Sigmoid colon (tissue), 7 donors: ENCODE data around the gene GPC3. TPM values are rescaled to one million over a fixed set of nuclear protein-coding genes. Genes with fewer than 3 reads are reported as not detected.

Experiments
- DNase-seq: peaks from one replicate; pipeline ENCODE4 v3.0.0-alpha.2; 2019
- H3K27ac ChIP-seq, 4 donors: fragments of 200-600 bp; sonication (generic); one replicate each; pipeline ENCODE4 v1.5.1; 2016 to 2019; ENCODE audit warnings: mild to moderate bottlenecking in 1 of 4
- H3K27me3 ChIP-seq, 3 donors: fragments of 200-600 bp; sonication (generic); one replicate each; pipeline ENCODE4 v1.5.1; 2019; ENCODE audit warnings: mild to moderate bottlenecking in 1 of 3
- H3K36me3 ChIP-seq, 4 donors: fragments of 200-600 bp; sonication (generic); one replicate each; pipeline ENCODE4 v1.5.1; 2016 to 2019
- H3K4me1 ChIP-seq, 4 donors: fragments of 200-600 bp; sonication (generic); one replicate each; pipeline ENCODE4 v1.5.1; 2017 to 2019
- H3K4me3 ChIP-seq, 4 donors: fragments of 200-600 bp; sonication (generic); one replicate each; pipeline ENCODE4 v1.5.1; 2017 to 2019; ENCODE audit warnings: mild to moderate bottlenecking in 2 of 4, moderate library complexity in 1 of 4
- H3K9me3 ChIP-seq, 4 donors: fragments of 200-600 bp in 3 of 4; sonication (generic) in 3 of 4; one replicate each; pipeline versions ENCODE4 v1.5.1 to v1.6.1; 2013 to 2019
- EP300 ChIP-seq, 4 donors: sonication (generic); formaldehyde crosslinking; IDR thresholded peaks; one replicate each; pipeline ENCODE4 v1.6.1; 2017; ENCODE audit warnings: antibody characterized with exemption in 4 of 4
- POLR2A ChIP-seq, 2 donors: fragments of 450-650 bp; IDR thresholded peaks; one replicate each; pipeline ENCODE4 v1.6.1; 2016; ENCODE audit warnings: antibody characterized with exemption in 2 of 2, mild to moderate bottlenecking in 2 of 2, moderate library complexity in 2 of 2
- POLR2AphosphoS5 ChIP-seq, 4 donors: sonication (generic); formaldehyde crosslinking; IDR thresholded peaks; one replicate each; pipeline ENCODE4 v1.6.1; 2017; ENCODE audit warnings: antibody characterized with exemption in 4 of 4
- WGBS, 2 donors: extraction: QIAGEN DNeasy Blood & Tissue Kit; methylation state at CpG; one replicate each; pipeline ENCODE4 v1.1.7; 2013; 5-methylcytosine and 5-hydroxymethylcytosine counted together
- intact Hi-C: fragments of 100-400 bp; cut with DNase I; formaldehyde crosslinking; loops from one replicate; pipeline ENCODE4 v1.15.1; 2023
- polyA plus RNA-seq, 3 donors: library from polyadenylated mRNA; stranded (reverse); fragments of 200-250 nt; gene quantifications; one replicate each; pipeline ENCODE4 v1.2.3, GENCODE V29; 2013
- total RNA-seq, 4 donors: library from RNA; depleted of rRNA; stranded (reverse); fragments of >200 nt; gene quantifications; one replicate each; pipeline ENCODE4 v1.1.0, GENCODE V29; 2016
- TF ChIP-seq, protein P1 (sequence below), 4 experiments: fragments of 450-650 bp in 3 of 4; fragments of 200-600 bp in 1 of 4; IDR thresholded peaks; one replicate each; pipeline ENCODE4 v1.5.1; 2016 to 2019; ENCODE audit warnings: antibody characterized with exemption in 4 of 4, mild to moderate bottlenecking in 3 of 4, moderate library complexity in 2 of 4
- donor health status: healthy with polysubstance abuse.
- donor health status: Bipolar disorder and iron deficiency.
- donor health status: healthy.

Gene GPC3
- total and polyA plus RNA-seq, 7 donors: 0.46 to 31.4 (median 2.7) TPM

DNA sequence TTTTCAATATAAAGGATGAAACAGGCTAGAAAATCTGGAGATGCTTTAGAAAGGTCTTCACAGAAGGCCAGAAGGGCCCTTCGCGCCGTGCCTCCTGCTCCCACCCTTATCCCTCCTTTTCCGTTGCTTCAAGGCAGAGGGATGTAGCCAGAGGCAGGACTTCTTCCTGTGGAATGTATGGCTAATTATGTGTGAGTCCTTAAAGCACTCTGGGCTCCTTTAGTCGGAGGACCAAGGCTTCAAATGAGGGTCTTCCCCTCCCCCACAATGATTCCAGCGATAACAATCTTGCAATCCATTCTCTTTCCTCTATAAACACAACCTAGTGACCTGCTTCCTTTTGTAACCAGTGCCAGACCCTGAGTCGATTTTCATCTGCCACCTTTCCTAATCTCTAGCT is 103.5 kb downstream of the GPC3 start:
- intact Hi-C loops: no loop called here
- TF ChIP-seq, protein P1, sequence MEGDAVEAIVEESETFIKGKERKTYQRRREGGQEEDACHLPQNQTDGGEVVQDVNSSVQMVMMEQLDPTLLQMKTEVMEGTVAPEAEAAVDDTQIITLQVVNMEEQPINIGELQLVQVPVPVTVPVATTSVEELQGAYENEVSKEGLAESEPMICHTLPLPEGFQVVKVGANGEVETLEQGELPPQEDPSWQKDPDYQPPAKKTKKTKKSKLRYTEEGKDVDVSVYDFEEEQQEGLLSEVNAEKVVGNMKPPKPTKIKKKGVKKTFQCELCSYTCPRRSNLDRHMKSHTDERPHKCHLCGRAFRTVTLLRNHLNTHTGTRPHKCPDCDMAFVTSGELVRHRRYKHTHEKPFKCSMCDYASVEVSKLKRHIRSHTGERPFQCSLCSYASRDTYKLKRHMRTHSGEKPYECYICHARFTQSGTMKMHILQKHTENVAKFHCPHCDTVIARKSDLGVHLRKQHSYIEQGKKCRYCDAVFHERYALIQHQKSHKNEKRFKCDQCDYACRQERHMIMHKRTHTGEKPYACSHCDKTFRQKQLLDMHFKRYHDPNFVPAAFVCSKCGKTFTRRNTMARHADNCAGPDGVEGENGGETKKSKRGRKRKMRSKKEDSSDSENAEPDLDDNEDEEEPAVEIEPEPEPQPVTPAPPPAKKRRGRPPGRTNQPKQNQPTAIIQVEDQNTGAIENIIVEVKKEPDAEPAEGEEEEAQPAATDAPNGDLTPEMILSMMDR (IDR thresholded peaks at IDR 0.05): no peak
- no peak for TF ChIP-seq EP300 (IDR thresholded peaks at IDR 0.05)
- TF ChIP-seq POLR2AphosphoS5 (IDR thresholded peaks at IDR 0.05): no peak
- TF ChIP-seq POLR2A (IDR thresholded peaks at IDR 0.05): no peak

DNA sequence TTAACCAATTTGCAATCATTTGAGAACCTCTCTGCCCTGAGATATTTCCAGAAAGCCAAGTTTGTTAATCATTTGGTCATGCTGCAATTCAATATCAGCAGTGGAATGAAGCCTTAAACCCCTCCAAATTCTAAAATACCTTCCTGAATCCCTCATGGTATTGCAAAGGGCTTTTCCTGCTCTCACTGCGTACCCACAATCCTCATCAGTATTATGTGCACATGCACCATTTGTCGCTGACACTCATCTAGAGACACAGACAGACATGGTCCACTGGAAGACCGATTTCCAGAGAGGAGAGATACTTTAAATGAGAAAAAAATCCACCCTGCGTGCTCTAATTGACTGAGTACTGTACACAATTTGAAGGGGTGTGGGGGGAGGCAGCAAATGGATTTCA is 104.4 kb downstream of the GPC3 start:
- intact Hi-C loops: no loop called here
- H3K4me1 ChIP-seq: no peaks in the 10 kb centered on the region
- WGBS, 2 donors: 93 to 95% methylated on average over 4 of the region's 4 CpGs

More for the DNA sequence above, 103.5 kb downstream of the GPC3 start:
- Histone ChIP-seq H3K4me1 (no peaks in the 10 kb centered on the region), H3K27me3 (no peaks in the 10 kb centered on the region), H3K36me3 (no peaks in the 10 kb centered on the region), H3K9me3 (no peaks in the 10 kb centered on the region), H3K4me3 (no peak overlapping the region), H3K27ac (no peak overlapping the region)
- 81 to 85% methylated on average over 7 of the region's 7 CpGs for WGBS, 2 donors
- DNase-seq: no peak

DNA sequence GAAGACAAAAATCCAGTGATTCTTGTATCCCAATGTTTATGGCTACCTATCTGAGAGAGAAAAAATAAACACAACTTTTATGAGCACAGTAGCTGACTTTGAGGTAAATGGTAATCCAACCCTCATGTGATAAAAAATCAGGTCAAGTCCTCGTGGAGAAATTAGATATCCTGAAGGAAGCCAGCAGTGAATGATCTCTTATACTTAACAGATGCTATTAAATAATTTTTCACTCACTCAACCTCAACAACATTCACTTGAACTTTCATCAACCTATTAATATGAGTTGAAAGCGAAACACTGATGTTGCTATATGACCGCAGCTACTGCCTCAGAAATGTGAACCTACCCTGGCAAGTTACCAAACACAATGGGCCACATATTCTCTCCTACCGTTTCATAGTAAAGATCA is 105.4 kb downstream of the GPC3 start:
- H3K4me1 ChIP-seq: no peaks in the 10 kb centered on the region
- H3K9me3 ChIP-seq: no peaks in the 10 kb centered on the region
- H3K27me3 ChIP-seq: no peaks in the 10 kb centered on the region
- H3K4me3 ChIP-seq: no peak overlapping the region
- H3K27ac ChIP-seq: no peak overlapping the region
- DNase-seq: no peak
- TF ChIP-seq POLR2AphosphoS5 (IDR thresholded peaks at IDR 0.05): no peak
- TF ChIP-seq, protein P1 (IDR thresholded peaks at IDR 0.05): no peak
- TF ChIP-seq EP300 (IDR thresholded peaks at IDR 0.05): no peak
- TF ChIP-seq POLR2A (IDR thresholded peaks at IDR 0.05): no peak
- H3K36me3 ChIP-seq: no peaks in the 10 kb centered on the region
- intact Hi-C loops: no loop called here
- 16 to 53% methylated on average over 4 of the region's 4 CpGs for WGBS, 2 donors

More for the DNA sequence above, 104.4 kb downstream of the GPC3 start:
- H3K9me3 ChIP-seq: no peaks in the 10 kb centered on the region
- H3K4me3 ChIP-seq: no peak overlapping the region
- no peak overlapping the region for H3K27ac ChIP-seq
- no peaks in the 10 kb centered on the region for H3K27me3 ChIP-seq
- no peaks in the 10 kb centered on the region for H3K36me3 ChIP-seq
- TF ChIP-seq EP300 (IDR thresholded peaks at IDR 0.05) (no peak), POLR2A (IDR thresholded peaks at IDR 0.05) (no peak), POLR2AphosphoS5 (IDR thresholded peaks at IDR 0.05) (no peak)
- TF ChIP-seq, protein P1 (IDR thresholded peaks at IDR 0.05): no peak
- DNase-seq: no peak

DNA sequence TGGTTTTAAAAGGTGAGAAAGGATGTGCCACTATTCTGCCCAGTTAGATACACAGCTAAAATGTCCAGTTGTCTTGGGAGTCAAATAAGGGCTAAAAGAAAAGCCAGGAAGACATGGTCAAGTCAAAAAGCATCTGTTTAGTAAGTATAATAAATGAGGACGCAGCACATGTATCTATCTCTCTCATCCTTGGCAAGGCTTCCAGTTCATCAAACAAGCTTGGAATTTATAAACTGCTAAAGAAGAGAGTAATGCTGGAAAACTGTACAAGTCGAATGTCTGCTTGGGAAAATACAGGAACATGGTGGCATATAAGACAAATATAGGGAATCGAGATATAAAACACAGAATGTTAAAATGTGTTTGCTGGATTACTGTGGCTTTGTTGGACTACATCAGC is 106.7 kb downstream of the GPC3 start:
- Histone ChIP-seq H3K4me3 (no peak overlapping the region), H3K4me1 (no peaks in the 10 kb centered on the region), H3K27ac (no peak overlapping the region), H3K27me3 (no peaks in the 10 kb centered on the region), H3K36me3 (no peaks in the 10 kb centered on the region), H3K9me3 (no peaks in the 10 kb centered on the region)
- TF ChIP-seq, protein P1 (IDR thresholded peaks at IDR 0.05): no peak
- TF ChIP-seq POLR2A (IDR thresholded peaks at IDR 0.05): no peak
- no peak for DNase-seq
- intact Hi-C loops: no loop called here
- WGBS, 2 donors: 84 to 89% methylated on average over 3 of the region's 3 CpGs

DNA sequence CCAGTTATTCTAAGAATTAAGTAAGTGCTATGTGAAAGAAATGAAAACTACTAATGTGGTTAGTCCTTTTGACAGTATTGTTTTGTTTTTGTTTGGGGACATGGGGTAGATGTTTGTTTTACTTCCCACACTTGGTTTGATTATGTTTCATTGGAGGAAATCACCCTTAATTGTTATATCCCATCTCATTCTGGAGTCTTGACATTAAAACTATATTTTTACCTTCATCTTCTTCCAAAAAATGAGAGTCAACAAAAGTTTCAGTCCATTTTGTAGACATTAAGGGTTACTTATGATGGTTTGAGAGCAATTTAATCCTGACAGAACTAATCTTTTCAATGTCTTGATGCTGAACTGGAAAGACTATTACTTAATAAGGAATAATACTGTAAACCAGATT is 108.7 kb downstream of the GPC3 start:
- Histone ChIP-seq H3K4me1 (no peaks in the 10 kb centered on the region), H3K27me3 (no peaks in the 10 kb centered on the region), H3K36me3 (no peaks in the 10 kb centered on the region), H3K9me3 (no peaks in the 10 kb centered on the region), H3K27ac (no peak overlapping the region), H3K4me3 (no peak overlapping the region)
- intact Hi-C loops: no loop called here
- no peak for TF ChIP-seq POLR2AphosphoS5 (IDR thresholded peaks at IDR 0.05)
- TF ChIP-seq, protein P1 (IDR thresholded peaks at IDR 0.05): no peak
- TF ChIP-seq POLR2A (IDR thresholded peaks at IDR 0.05): no peak
- no peak for DNase-seq
